GM21723 (cell line): ENCODE results near the gene TRIM66.

Source experiments
- ATAC-seq: cut with Tn5 transposase; IDR thresholded peaks from one replicate; pipeline ENCODE4 v1.9.1; 2021; ENCODE audit warnings: mild to moderate bottlenecking, moderate library complexity; ENCODE audit not compliant: unreplicated experiment

TRIM66 gene, protein sequence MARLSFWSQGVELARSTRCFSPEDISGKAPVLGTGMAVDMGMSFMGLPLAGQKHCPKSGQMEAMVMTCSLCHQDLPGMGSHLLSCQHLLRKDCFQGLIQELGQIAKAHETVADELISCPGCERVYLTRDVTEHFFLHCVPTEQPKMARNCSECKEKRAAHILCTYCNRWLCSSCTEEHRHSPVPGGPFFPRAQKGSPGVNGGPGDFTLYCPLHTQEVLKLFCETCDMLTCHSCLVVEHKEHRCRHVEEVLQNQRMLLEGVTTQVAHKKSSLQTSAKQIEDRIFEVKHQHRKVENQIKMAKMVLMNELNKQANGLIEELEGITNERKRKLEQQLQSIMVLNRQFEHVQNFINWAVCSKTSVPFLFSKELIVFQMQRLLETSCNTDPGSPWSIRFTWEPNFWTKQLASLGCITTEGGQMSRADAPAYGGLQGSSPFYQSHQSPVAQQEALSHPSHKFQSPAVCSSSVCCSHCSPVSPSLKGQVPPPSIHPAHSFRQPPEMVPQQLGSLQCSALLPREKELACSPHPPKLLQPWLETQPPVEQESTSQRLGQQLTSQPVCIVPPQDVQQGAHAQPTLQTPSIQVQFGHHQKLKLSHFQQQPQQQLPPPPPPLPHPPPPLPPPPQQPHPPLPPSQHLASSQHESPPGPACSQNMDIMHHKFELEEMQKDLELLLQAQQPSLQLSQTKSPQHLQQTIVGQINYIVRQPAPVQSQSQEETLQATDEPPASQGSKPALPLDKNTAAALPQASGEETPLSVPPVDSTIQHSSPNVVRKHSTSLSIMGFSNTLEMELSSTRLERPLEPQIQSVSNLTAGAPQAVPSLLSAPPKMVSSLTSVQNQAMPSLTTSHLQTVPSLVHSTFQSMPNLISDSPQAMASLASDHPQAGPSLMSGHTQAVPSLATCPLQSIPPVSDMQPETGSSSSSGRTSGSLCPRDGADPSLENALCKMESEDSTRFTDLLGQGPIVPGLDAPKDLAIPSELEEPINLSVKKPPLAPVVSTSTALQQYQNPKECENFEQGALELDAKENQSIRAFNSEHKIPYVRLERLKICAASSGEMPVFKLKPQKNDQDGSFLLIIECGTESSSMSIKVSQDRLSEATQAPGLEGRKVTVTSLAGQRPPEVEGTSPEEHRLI (N-terminal part only)

DNA sequence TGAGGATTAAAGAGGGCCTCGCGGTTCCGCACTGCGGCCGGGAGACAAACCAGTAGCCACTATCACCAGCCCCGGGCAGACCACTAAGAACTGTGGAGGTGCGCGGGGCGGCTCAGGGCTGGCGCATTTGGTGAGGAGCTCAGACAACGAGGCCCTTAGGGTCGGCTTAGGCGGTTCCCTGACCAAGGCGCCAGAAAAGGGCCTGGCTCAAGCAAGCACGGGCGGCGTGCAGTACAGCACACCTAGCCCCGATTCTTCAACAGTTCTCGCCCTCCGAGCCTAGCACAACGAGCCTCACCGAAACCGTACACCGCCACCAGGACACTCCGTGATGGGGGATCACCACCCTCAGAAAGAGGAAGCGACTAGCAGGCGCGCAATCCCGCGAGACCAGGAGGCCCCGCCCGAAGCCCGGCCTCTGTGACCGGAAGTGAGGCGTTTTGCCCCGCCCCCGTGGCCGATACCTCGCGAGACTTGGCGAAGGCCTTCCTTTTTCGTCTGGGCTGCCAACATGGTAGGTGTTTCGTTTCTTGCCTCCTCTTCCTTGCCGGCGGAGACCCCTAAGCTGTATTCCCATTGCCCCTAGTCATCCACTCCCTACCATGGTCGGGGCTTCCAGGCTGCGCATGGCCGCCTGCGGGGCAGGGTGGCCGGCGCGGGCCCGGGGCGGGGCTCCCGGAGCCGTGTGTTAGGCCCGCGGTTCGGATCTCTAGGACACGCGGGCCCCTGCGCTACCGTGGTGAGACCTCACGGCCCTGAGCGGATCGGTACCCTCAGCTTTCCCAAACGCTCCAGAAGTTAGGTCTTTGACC lies at the start of gene TRIM66, which contains the start of gene RPL27A:
Gene TRIM66, minus strand, starts transcription at position 363 of the 812 bp plus-strand sequence. CDS start 10,391 bp downstream, outside the sequence.
Gene RPL27A, plus strand, starts transcription at position 490 of the 812 bp plus-strand sequence. Its CDS starts 22 bp downstream, at position 512.
- peak; percentile 96 for ATAC-seq

DNA sequence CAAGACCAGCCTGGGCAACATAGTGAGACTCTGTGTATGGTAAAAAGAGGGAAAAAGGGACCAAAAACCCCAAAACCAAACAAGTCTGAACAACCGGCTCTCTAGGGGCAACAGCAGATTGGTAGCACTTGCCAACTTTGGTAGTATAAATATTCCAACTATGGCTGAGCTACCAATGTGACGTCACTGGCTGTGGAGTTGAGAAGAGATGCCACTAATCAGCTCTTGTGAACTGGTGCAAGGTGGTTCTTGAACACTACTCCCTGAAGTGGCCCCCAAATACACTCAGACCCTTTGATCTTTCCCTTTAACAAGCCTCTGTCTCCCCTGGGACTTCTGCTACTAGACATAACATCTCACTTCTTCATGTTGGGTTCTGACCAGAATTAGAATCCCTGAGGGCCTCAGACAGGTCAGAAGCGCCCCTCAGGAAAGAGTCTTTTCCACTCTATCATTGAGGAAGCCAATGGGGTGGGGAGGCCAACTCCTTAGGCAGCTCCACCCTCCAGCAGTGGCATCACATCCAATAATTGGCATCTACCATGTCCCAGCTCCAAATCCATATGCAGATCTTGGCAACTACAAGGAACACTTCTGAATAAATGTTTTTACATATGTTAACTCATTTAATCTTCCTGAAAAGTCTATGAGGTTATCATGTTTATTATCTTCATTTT lies 49.3 kb upstream of the TRIM66 start:
- ATAC-seq, result no peak

DNA sequence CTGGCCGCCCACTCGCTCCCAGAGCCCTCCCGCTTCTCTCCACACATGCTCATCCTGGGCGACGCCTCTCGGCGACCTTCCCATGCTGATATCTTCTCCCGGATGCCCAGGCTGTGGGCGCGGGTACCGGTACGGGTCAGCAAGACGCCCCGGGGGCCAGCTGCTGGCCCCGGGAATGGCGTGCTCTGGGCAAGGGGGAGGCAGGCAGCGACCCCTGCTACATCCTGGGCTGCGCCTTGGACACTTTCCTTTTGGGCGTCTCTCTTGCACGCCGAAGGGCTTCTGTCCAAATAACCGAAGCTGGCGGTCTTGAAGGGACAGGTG lies 48.2 kb upstream of the TRIM66 start:
- no peak for ATAC-seq

DNA sequence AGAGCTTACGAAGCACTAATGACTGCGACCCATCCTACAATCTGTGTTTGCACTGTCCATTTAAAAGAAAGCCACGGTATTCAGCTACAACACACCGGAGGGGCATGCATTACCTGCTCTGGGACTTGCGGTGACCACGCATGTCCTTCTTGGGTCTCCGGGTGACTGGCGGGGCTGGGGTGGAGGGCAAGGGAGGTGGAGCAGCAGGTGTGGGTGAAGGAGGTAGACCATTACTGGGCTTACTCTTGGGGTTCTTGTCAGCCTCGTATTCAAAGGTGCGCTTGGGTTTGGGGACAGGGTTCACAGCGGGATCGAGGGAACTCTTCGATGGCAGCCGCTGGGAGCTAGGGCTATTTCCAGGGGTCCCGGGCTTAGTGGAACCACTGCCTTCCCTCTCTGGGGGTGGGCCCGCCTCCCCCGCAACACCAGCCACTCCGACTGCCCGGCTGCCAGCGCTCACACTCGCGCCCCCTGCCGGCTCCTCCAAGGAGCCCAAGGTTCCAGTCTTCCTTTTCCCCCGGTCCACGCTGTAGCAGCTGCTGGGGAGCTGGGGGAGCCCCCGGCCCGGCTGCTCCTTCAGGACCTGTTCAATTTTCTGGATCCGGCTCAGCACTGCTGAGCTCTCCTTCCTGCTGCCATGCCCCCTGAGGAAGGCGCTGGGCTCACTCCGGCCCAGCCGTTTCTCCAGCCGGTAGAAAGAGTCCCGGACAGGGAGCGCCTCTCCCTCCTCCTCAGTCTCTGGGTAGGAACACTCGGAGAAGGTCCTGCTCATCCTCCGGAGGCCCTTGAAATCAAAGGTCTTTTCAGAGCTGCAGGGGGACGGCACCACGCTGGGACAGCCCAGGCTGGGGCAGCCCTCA lies 47.6 kb upstream of the TRIM66 start:
- ATAC-seq, result no peak

DNA sequence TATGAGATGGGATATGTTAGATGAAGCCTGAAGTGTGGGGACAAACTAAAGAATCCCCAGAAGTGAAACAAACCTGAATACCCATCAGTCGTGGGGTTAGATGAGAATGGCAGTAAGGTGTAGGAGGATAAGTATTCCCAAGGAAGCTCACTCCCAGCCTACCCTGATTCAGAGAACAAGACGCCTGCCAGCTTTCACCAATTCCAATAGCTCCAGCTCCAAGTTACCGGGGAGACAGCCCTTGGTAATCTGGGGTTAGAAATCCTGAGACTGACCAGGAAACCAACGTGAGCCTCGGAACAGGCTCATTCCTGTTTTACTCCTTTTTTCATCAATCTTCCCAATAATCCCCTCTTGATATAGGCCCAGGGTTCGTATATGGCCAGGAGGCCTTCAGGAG lies 46.6 kb upstream of the TRIM66 start:
- ATAC-seq, result no peak

- ATAC-seq, result no peak
These were observed 46.1 kb upstream of the TRIM66 start for GRCh38 chr11:8728563-8728962.

GRCh38 chr11:8726395-8726794 lies 43.9 kb upstream of the TRIM66 start:
- ATAC-seq, result no peak

- ATAC-seq, result no peak
These were observed 42.2 kb upstream of the TRIM66 start for GRCh38 chr11:8724682-8725081.

DNA sequence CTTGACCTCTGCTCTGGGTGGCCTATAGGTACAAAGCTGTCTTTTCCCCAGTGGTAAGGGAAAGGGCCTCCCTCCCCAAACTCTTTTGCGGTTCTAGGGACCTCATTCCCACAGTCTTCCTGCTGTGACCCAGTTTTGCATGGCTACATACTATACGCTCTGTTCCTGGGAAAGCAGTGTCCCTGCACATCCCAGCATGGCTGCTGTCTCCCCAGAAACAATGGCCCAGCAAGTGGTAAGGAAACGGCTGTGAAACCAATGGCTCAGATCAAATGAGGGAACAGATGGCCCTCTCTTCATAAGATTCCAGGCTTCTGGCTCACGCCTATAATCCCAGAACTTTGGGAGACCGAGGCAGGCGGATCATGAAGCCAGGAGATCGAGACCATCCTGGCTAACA lies 41.2 kb upstream of the TRIM66 start:
- ATAC-seq, result no peak

GRCh38 chr11:8722809-8723208 lies 40.3 kb upstream of the TRIM66 start:
- ATAC-seq, result no peak

DNA sequence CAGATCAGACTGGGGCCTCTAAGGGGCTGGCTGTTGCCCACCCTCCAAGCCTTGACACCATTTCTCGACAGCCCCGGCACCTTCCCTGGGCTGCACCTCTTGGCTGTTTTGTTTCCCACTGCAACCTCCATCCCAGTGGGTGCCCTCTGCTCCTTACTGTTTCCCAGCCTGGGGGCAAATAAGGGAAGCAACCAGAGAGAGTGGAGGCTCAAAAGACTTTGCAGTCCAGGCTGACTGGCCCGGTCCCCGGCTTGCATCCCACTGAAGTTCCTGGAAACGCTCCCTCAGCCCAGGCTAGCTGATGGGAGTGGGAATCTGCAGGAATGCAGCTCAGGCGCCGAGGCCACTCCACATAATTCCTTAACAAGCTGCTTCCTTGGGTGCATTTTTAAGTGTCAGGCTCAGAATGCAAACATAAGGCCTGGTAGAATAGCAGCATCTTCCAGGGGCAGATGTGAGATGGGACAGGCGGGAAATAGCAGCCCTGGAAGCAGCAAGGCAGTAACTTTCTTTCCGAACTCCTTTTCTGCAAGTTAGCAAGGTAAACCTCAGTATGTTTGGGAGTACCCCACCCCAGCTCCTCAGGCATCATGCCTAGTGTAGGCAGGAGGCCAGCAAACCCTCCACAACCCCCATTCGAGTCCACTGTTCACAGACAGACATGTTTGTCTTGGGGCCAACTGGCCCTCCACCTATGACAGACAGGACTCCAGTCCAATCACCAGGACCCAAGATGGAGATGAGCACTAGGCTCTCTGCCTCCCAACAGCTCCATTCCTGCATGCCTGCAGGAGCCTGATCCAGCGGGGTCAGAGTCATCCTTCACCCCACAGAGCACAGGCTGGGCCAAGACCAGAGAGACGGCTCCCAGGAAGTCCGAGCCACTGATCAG lies 39.4 kb upstream of the TRIM66 start:
- no peak for ATAC-seq

GRCh38 chr11:8720868-8721608 lies 38.6 kb upstream of the TRIM66 start:
- ATAC-seq, result no peak

DNA sequence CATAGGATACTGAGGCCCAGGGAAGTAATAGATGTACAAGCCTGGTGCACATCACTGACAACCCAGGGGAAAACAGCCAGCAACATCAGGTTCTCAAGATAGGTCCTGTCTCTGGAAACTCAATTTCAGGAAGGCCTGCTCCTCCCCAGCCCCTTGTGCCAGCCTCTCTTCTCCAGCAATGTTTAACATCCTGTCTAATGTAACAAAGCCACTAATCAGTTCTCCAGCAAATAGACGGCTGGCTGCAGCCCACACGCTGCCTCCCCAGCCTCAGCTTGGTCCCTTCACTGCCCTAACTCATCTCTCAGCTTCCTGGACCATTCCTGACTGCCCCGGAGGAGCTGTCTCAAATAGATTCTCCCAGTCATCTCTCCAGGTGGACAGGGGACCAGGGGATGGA lies 37.9 kb upstream of the TRIM66 start:
- no peak for ATAC-seq

DNA sequence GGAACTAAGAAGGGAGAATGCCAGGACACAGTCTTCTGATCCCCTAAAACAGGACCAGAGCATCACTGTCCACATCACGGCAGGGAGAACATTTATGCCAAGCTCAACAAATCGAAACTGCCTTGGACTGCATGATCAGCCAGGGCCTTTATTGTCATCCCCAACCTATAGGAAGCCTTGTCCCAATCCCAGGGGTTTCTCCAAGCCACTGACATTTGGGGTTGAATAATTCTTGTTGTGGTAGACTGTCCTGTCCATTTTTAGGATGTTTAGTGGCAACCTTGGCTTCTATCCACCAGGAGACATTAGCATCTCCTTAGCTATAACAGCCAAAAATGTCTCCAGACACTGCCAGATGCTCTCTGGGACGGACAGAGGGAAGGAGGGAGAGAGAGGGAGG lies 37.3 kb upstream of the TRIM66 start:
- ATAC-seq, result no peak

GRCh38 chr11:8719211-8719649 lies 36.8 kb upstream of the TRIM66 start:
- no peak for ATAC-seq

DNA sequence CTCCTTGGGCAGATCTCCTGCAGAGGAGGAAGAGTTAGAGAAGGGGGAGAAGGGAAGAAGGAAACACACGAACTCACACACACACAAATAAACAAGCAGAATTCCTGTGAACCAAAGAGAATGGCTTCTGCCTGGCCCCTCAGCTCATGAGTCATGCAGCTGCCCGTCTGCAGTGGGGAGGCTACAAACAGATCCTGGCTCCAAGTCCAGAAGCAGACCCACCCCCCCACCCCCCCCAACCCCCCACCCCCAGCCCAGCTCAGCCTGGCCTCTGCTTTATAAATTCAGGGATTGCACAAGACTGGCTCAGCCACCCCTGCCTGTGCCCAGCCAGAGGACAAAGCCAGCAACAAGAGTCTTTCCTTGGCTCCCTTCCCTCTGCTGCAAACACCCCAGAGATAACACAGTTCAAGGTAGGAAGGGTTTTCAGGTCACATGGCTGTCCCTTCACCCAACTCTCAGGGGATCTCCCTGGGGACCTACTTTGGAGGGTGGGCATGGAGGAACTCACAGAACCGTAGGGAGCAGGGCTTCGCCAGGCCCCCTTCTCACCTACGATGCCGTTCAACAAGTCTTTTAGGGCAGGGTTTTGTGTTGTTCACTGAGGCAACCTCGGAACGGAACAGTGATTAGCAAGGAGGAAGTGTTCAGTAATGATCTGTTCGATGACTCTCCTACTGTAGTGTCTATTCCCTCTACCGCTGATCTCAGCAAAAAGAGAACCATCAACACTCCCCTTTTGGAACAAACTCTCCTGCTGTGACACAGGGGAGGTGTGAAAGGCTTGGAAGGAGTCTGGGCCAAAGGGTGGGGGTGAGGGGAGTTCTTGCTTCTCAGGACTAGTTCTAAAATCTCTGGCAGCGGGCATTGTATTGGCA lies 35.6 kb upstream of the TRIM66 start:
- ATAC-seq, result no peak

DNA sequence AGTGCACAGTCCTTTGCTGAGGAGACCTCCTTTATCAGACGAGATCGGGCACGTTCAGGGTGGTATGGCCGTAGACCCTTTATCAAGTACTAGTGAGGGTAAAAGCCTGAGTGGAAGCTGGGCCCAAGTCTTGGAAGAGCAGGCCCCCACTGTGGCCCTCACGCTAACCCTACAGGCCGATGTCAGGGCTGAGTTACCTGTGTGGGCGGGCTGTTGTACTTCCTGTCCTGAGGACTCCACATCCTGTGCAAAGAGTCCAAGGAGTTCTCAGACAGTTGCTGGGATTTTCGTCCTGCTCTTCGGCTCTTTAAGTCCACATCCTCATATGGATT lies 35.0 kb upstream of the TRIM66 start:
- no peak for ATAC-seq
